Adrenal gland (tissue), 12 donors: ENCODE measurements around the gene PPP1R37. TPM values are rescaled to one million over a fixed set of nuclear protein-coding genes. Genes with fewer than 3 reads are reported as not detected.

Experiments used
- DNase-seq, 7 donors: peaks; one replicate each; pipeline ENCODE4 v3.0.0-alpha.2; 2019 to 2020
- H3K27ac ChIP-seq, 5 donors: fragments of 200-600 bp; sonication (generic) in 4 of 5; 1 replicate in 3 of 5; 2 replicates in 2 of 5; pipeline versions ENCODE4 v1.5.1 to v1.8.0; 2016 to 2020; ENCODE audit warnings: mild to moderate bottlenecking in 1 of 5
- H3K27me3 ChIP-seq: fragments of 200-600 bp; 2 replicates; pipeline ENCODE4 v1.8.0; 2021
- H3K36me3 ChIP-seq, 2 donors: fragments of 200-600 bp; replicated peaks in 1 of 2; 1 replicate in 1 of 2; 2 replicates in 1 of 2; pipeline versions ENCODE4 v1.5.1 to v1.8.0; 2018 to 2022
- H3K4me1 ChIP-seq, 2 donors: fragments of 200-600 bp; replicated peaks in 1 of 2; 1 replicate in 1 of 2; 2 replicates in 1 of 2; pipeline versions ENCODE4 v1.5.1 to v1.8.0; 2018 to 2021
- H3K4me3 ChIP-seq, 4 donors: fragments of 200-600 bp; sonication (generic) in 3 of 4; one replicate each; pipeline ENCODE4 v1.5.1; 2016 to 2018
- H3K9me3 ChIP-seq, 3 donors: fragments of 200-600 bp; sonication (generic) in 1 of 3; replicated peaks in 1 of 3; 1 replicate in 2 of 3; 2 replicates in 1 of 3; pipeline versions ENCODE4 v1.5.1 to v1.8.0; 2016 to 2021
- CTCF ChIP-seq, 6 experiments: fragments of 450-650 bp in 4 of 6; fragments of 200-600 bp in 2 of 6; sonication (generic) in 1 of 6; IDR thresholded peaks; 1 replicate in 5 of 6; 2 replicates in 1 of 6; pipeline versions ENCODE4 v1.5.1 to v1.8.0; 2016 to 2021; ENCODE audit warnings: antibody characterized with exemption in 6 of 6, mild to moderate bottlenecking in 2 of 6, moderate library complexity in 1 of 6
- POLR2A ChIP-seq, 2 donors: fragments of 450-650 bp; IDR thresholded peaks; one replicate each; pipeline ENCODE4 v1.6.1; 2017; ENCODE audit warnings: antibody characterized with exemption in 2 of 2, mild to moderate bottlenecking in 2 of 2, moderate library complexity in 1 of 2
- WGBS, 4 donors: extraction: QIAGEN DNeasy Blood & Tissue Kit in 2 of 4; methylation state at CpG; one replicate each; pipeline versions ENCODE4 v1.1.5 to v1.1.7; 2013 to 2017; 5-methylcytosine and 5-hydroxymethylcytosine counted together
- intact Hi-C, 2 donors: fragments of 100-400 bp; cut with DNase I; formaldehyde crosslinking; loops; one replicate each; pipeline versions ENCODE4 v1.14.1 to v1.15.0; 2022 to 2023
- polyA plus RNA-seq, 3 donors: library from polyadenylated mRNA; stranded (reverse); fragments of 200-250 nt in 2 of 3; fragments of 350-450 nt in 1 of 3; fragmentation: Illumina TruSeq in 1 of 3; extraction: RNeasy Lipid Tissue Mini Kit (QIAGEN cat#74804) in 1 of 3; gene quantifications; one replicate each; pipeline ENCODE4 v1.2.3, GENCODE V29; 2013 to 2014
- total RNA-seq, 9 donors: library from RNA; depleted of rRNA in 4 of 9; stranded (reverse); fragments of >200 nt in 4 of 9; fragments of 120-200 nt in 1 of 9; fragmentation: NEBNext Ultra II Directional in 1 of 9; extraction: Animal tissue kit (Norgen Biotek cat#: 25700) in 1 of 9; gene quantifications; one replicate each; pipeline versions ENCODE4 v1.1.0 to v1.2.4, GENCODE V29; 2013 to 2023
- donor health status: healthy with polysubstance abuse.
- donor health status: Bipolar disorder and iron deficiency.
- donor health status: DM: yes; HTN: yes; CAD: no.
- donor health status: DM: no; HTN: no; CAD: no.
- donor health status: DM: no; HTN: no; CAD: no.
- donor health status: DM: yes; HTN: yes; CAD: no.

Gene PPP1R37
- total and polyA plus RNA-seq, 12 donors: 16.4 to 244 (median 51.8) TPM

GRCh38 chr19:45068041-45068440 lies 24.9 kb upstream of the PPP1R37 start:
- TF ChIP-seq POLR2A (IDR thresholded peaks at IDR 0.05): no peak
- TF ChIP-seq CTCF (IDR thresholded peaks at IDR 0.05): no peak
- no peak for DNase-seq
- Histone ChIP-seq H3K27ac (no peak overlapping the region), H3K4me3 (no peak overlapping the region), H3K27me3 (no peaks in the 10 kb centered on the region), H3K9me3 (no peaks in the 10 kb centered on the region), H3K4me1 (no peaks in the 10 kb centered on the region), H3K36me3 (peaks cover 0 to 80% of the 10 kb centered on the region in 2 donors)
- WGBS, 4 donors: 70 to 100% (median 76%) methylated on average over 3 to 10 of the region's 10 CpGs
- intact Hi-C loops: loop anchor here (5.0 to 10.0 kb wide), 2 partner anchors 163 to 166 kb away; partner anchors contain the start of gene APOE (in 1 of the 2)

GRCh38 chr19:45069056-45069455 lies 23.9 kb upstream of the PPP1R37 start:
- WGBS, 4 donors: 56 to 73% (median 64%) methylated on average over 7 to 13 of the region's 13 CpGs
- intact Hi-C loops: loop anchor here (5.0 to 10.0 kb wide), 2 partner anchors 164 to 167 kb away; partner anchors contain the start of gene APOE (in 1 of the 2)
- H3K27ac ChIP-seq: no peak overlapping the region
- no peaks in the 10 kb centered on the region for H3K27me3 ChIP-seq
- H3K4me1 ChIP-seq: no peaks in the 10 kb centered on the region
- TF ChIP-seq POLR2A (IDR thresholded peaks at IDR 0.05) (no peak), CTCF (IDR thresholded peaks at IDR 0.05) (no peak)
- H3K36me3 ChIP-seq: peaks cover 0 to 72% of the 10 kb centered on the region in 2 donors
- H3K9me3 ChIP-seq: no peaks in the 10 kb centered on the region
- peak; percentile 52 to 84 (median 73) for DNase-seq
- H3K4me3 ChIP-seq: no peak overlapping the region

GRCh38 chr19:45070214-45070613 lies 22.8 kb upstream of the PPP1R37 start:
- TF ChIP-seq CTCF (IDR thresholded peaks at IDR 0.05) (no peak), POLR2A (IDR thresholded peaks at IDR 0.05) (no peak)
- 83 to 88% (median 85%) methylated on average over 4 to 6 of the region's 6 CpGs for WGBS, 4 donors
- intact Hi-C loops: no loop called here
- H3K9me3 ChIP-seq: no peaks in the 10 kb centered on the region
- DNase-seq: no peak
- no peak overlapping the region for H3K27ac ChIP-seq
- no peaks in the 10 kb centered on the region for H3K4me1 ChIP-seq
- H3K36me3 ChIP-seq: peaks cover 0 to 62% of the 10 kb centered on the region in 2 donors
- H3K4me3 ChIP-seq: no peak overlapping the region
- no peaks in the 10 kb centered on the region for H3K27me3 ChIP-seq

- Histone ChIP-seq H3K27me3 (no peaks in the 10 kb centered on the region), H3K4me3 (no peak overlapping the region), H3K36me3 (peaks cover 0 to 57% of the 10 kb centered on the region in 2 donors), H3K4me1 (peaks cover 0 to 2% of the 10 kb centered on the region in 2 donors), H3K9me3 (no peaks in the 10 kb centered on the region), H3K27ac (no peak overlapping the region)
- WGBS, 4 donors: 87 to 92% (median 92%) methylated on average over 8 to 19 of the region's 19 CpGs
- intact Hi-C loops: no loop called here
- DNase-seq: no peak
- TF ChIP-seq CTCF (IDR thresholded peaks at IDR 0.05) (no peak), POLR2A (IDR thresholded peaks at IDR 0.05) (no peak)
Measured at GRCh38 chr19:45070861-45071544, 22.0 kb upstream of the PPP1R37 start.
